ENCODE measurements around the gene AMIGO3.

GRCh38 chr3:49761661-49762060, 42.2 kb upstream of the AMIGO3 start:
- TF ChIP-seq CTCF (IDR thresholded peaks at IDR 0.05) = no peak
- no peak for TF ChIP-seq POLR2AphosphoS5 (IDR thresholded peaks at IDR 0.05; ENCODE audit: low read depth, low read length)
- no peak for TF ChIP-seq RCOR1 (IDR thresholded peaks at IDR 0.05; ENCODE audit: low read length)
- TF ChIP-seq JUND (IDR thresholded peaks at IDR 0.05) = no peak
- TF ChIP-seq FOXM1 (IDR thresholded peaks at IDR 0.05; ENCODE audit: low read depth) = no peak
- no peak for TF ChIP-seq RFX5 (IDR thresholded peaks at IDR 0.05; ENCODE audit: low read length)
- no peak for TF ChIP-seq TEAD4 (IDR thresholded peaks at IDR 0.05; ENCODE audit: borderline replicate concordance, insufficient read depth)
- no peak for TF ChIP-seq NRF1 (IDR thresholded peaks at IDR 0.05; ENCODE audit: low read depth, low read length)
- no peak for TF ChIP-seq ELF1 (IDR thresholded peaks at IDR 0.05)
- no peak for TF ChIP-seq USF1 (IDR thresholded peaks at IDR 0.05; ENCODE audit: borderline replicate concordance, low read depth)
- TF ChIP-seq CHD2 (IDR thresholded peaks at IDR 0.05; ENCODE audit: low read length, partially characterized antibody) = no peak
- no peak for TF ChIP-seq GABPA (IDR thresholded peaks at IDR 0.05; ENCODE audit: low read depth)
- TF ChIP-seq FOXJ3 (CRISPR knock-in tag; IDR thresholded peaks at IDR 0.05) = no peak
